ENCODE data around the gene GLOD5.

DNA sequence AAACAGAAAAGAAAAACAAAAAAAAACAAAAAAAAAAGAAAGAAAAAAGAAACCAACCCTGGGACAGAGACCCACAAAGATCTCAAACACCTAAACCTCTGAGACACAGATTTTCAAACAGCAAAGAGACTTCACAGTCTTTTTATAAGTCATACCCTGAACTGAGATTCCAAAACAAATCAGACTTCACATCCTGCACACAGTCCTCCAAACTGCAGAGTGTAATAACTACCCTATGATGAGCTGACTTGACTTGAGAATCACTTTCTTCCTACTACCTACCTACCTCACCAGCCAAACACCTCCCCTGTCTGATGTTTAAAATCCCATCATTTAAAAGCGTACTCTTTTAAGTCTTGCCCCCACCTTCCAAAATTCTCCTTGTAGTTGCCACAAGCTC, 25.2 kb upstream of the GLOD5 start:
- TF ChIP-seq, protein P1, sequence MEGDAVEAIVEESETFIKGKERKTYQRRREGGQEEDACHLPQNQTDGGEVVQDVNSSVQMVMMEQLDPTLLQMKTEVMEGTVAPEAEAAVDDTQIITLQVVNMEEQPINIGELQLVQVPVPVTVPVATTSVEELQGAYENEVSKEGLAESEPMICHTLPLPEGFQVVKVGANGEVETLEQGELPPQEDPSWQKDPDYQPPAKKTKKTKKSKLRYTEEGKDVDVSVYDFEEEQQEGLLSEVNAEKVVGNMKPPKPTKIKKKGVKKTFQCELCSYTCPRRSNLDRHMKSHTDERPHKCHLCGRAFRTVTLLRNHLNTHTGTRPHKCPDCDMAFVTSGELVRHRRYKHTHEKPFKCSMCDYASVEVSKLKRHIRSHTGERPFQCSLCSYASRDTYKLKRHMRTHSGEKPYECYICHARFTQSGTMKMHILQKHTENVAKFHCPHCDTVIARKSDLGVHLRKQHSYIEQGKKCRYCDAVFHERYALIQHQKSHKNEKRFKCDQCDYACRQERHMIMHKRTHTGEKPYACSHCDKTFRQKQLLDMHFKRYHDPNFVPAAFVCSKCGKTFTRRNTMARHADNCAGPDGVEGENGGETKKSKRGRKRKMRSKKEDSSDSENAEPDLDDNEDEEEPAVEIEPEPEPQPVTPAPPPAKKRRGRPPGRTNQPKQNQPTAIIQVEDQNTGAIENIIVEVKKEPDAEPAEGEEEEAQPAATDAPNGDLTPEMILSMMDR (IDR thresholded peaks at IDR 0.05; ENCODE audit: low read length) = no peak
- TF ChIP-seq EZH2 (IDR thresholded peaks at IDR 0.05; ENCODE audit: borderline replicate concordance, low read length) = no peak
